HepG2 (cell line): ENCODE results near the gene KRTAP12-4. TPM values are rescaled to one million over a fixed set of nuclear protein-coding genes. Genes with fewer than 3 reads are reported as not detected.

Source experiments
- ARHGAP35 ChIP-seq: sonication (generic); formaldehyde crosslinking; IDR thresholded peaks from 2 replicates; pipeline ENCODE4 v1.9.0; 2022; ENCODE audit warnings: mild to moderate bottlenecking, inconsistent platforms, moderate library complexity, missing genetic modification reagents, borderline replicate concordance
- ATM ChIP-seq: fragments of 450-650 bp; IDR thresholded peaks from 2 replicates; pipeline ENCODE4 v1.7.1; 2017; ENCODE audit warnings: mild to moderate bottlenecking, borderline replicate concordance
- CAMTA2 ChIP-seq: sonication (generic); formaldehyde crosslinking; IDR thresholded peaks from 2 replicates; pipeline ENCODE4 v1.4.0; 2020; ENCODE audit warnings: mild to moderate bottlenecking, missing genetic modification reagents, borderline replicate concordance
- EP300 ChIP-seq, 3 experiments: sonication (generic) in 1 of 3; formaldehyde crosslinking in 1 of 3; IDR thresholded peaks; 2 replicates each; pipeline versions ENCODE4 v1.5.1 to v1.6.1; 2011 to 2020; ENCODE audit warnings: low read depth in 2 of 3, low read length in 2 of 3, borderline replicate concordance in 1 of 3, improper control_type of control experiment in 1 of 3, mild to moderate bottlenecking in 1 of 3, missing genetic modification reagents in 1 of 3, moderate library complexity in 1 of 3
- FOXP4 ChIP-seq: sonication (generic); formaldehyde crosslinking; IDR thresholded peaks from 2 replicates; pipeline ENCODE4 v1.4.0; 2020; ENCODE audit warnings: missing genetic modification reagents
- GATA4 ChIP-seq: sonication (generic); IDR thresholded peaks from 2 replicates; pipeline ENCODE4 v1.6.1; 2016; ENCODE audit warnings: antibody characterized with exemption, low read depth, borderline replicate concordance
- GMEB2 ChIP-seq: IDR thresholded peaks from 2 replicates; pipeline ENCODE4 v1.6.1; 2016; ENCODE audit warnings: missing biosample characterization, missing genetic modification reagents, low read depth
- GZF1 ChIP-seq: sonication (generic); formaldehyde crosslinking; IDR thresholded peaks from 2 replicates; pipeline ENCODE4 v1.5.1; 2020; ENCODE audit warnings: mild to moderate bottlenecking, missing genetic modification reagents
- MIXL1 ChIP-seq: IDR thresholded peaks from 2 replicates; pipeline ENCODE4 v1.6.1; 2016
- PCBP2 ChIP-seq: fragments of 200-400 bp; formaldehyde crosslinking; optimal IDR thresholded peaks from 2 replicates; pipeline ENCODE3; 2018; ENCODE audit warnings: low read length, low read depth; ENCODE audit not compliant: poor library complexity, severe bottlenecking
- PTBP1 ChIP-seq: fragments of 200-400 bp; formaldehyde crosslinking; IDR thresholded peaks from 2 replicates; pipeline ENCODE4 v1.6.1; 2018; ENCODE audit warnings: low read length, low read depth; ENCODE audit not compliant: poor library complexity, severe bottlenecking
- REL ChIP-seq: sonication (generic); formaldehyde crosslinking; conservative IDR thresholded peaks from 2 replicates; pipeline ENCODE4 v1.8.0; 2022; ENCODE audit warnings: mild to moderate bottlenecking, missing genetic modification reagents, moderate library complexity
- RELA ChIP-seq: sonication (generic); formaldehyde crosslinking; IDR thresholded peaks from 2 replicates; pipeline ENCODE4 v1.4.0; 2020; ENCODE audit warnings: missing genetic modification reagents
- RFX1 ChIP-seq: fragments of 450-650 bp; IDR thresholded peaks from 2 replicates; pipeline ENCODE4 v1.6.1; 2017
- RFXAP ChIP-seq: sonication (generic); formaldehyde crosslinking; IDR thresholded peaks from 2 replicates; pipeline ENCODE4 v1.4.0; 2020; ENCODE audit warnings: missing genetic modification reagents, borderline replicate concordance
- SP5 ChIP-seq: IDR thresholded peaks from 2 replicates; pipeline ENCODE4 v1.6.1; 2016; ENCODE audit warnings: low read depth, borderline replicate concordance
- SRSF4 ChIP-seq: fragments of 200-400 bp; formaldehyde crosslinking; IDR thresholded peaks from one replicate; pipeline ENCODE4 v1.6.1; 2018; ENCODE audit warnings: mild to moderate bottlenecking, low read depth, low read length, moderate library complexity; ENCODE audit not compliant: poor library complexity, severe bottlenecking
- ZMAT5 ChIP-seq: sonication (generic); formaldehyde crosslinking; IDR thresholded peaks from 2 replicates; pipeline ENCODE4 v1.5.0; 2020; ENCODE audit warnings: mild to moderate bottlenecking, low read depth, missing genetic modification reagents, borderline replicate concordance
- ZNF362 ChIP-seq: sonication (generic); formaldehyde crosslinking; IDR thresholded peaks from 2 replicates; pipeline ENCODE4 v1.4.0; 2020; ENCODE audit warnings: missing genetic modification reagents, mild to moderate bottlenecking, borderline replicate concordance
- ZNF484 ChIP-seq: sonication (generic); formaldehyde crosslinking; IDR thresholded peaks from 2 replicates; pipeline ENCODE4 v1.5.1; 2020; ENCODE audit warnings: mild to moderate bottlenecking, low read depth, missing genetic modification reagents, borderline replicate concordance
- ZNF503 ChIP-seq: sonication (generic); formaldehyde crosslinking; IDR thresholded peaks from 2 replicates; pipeline ENCODE4 v1.4.0; 2020; ENCODE audit warnings: missing genetic modification reagents
- polyA plus RNA-seq, 8 experiments: library from polyadenylated mRNA; depleted of rRNA in 3 of 8; stranded (reverse) in 7 of 8; unstranded in 1 of 8; fragments of >200 nt; fragmentation: Illumina TruSeq in 4 of 8; extraction: Trizol in 4 of 8; gene quantifications; 2 replicates each; pipeline versions ENCODE4 v1.2.1 to v1.2.3, GENCODE V29; 2011 to 2016; ENCODE audit warnings: low read depth in 4 of 8, missing spikeins in 1 of 8, mixed read lengths in 1 of 8; ENCODE audit not compliant: insufficient read depth in 1 of 8
- total RNA-seq, 5 experiments: library from RNA; depleted of rRNA; stranded (reverse); fragments of >200 nt; fragmentation: Illumina TruSeq; extraction: Trizol; gene quantifications; 2 replicates each; pipeline ENCODE4 v1.2.3, GENCODE V29; 2016; ENCODE audit warnings: low read depth in 1 of 5

KRTAP12-4 gene
- total and polyA plus RNA-seq, 2 of the 13 experiments (the other 11 are each of a cell fraction or from before 2014, with no cell fraction given): not detected

GRCh38 chr21:44700101-44701022 lies 45.9 kb upstream of the KRTAP12-4 start (continued):
- TF ChIP-seq PTBP1: no peak
- no peak for TF ChIP-seq RELA (CRISPR knock-in tag)
- TF ChIP-seq GMEB2 (CRISPR knock-in tag): no peak
- no peak for TF ChIP-seq PCBP2
- TF ChIP-seq SP5: 0 out of 2 replicates have a peak, but pooled peaks have one; percentile 36
- no peak for TF ChIP-seq ZMAT5 (CRISPR knock-in tag)
- peak; percentile 46; the same call in 1 of the 2 replicates for TF ChIP-seq FOXP4
- no peak for TF ChIP-seq ATM
- peak; percentile 59; the same call in 1 of the 2 replicates for TF ChIP-seq MIXL1 (CRISPR knock-in tag)
- TF ChIP-seq EP300 (IDR thresholded peaks at IDR 0.05; ENCODE audit: low read depth in 2 of 2, low read length in 2 of 2): peak in 1 of 2 experiments; percentile 75; a peak in 2 of 4 replicates
- TF ChIP-seq EP300 (CRISPR knock-in tag; IDR thresholded peaks at IDR 0.05; ENCODE audit: borderline replicate concordance): no peak
- no peak for TF ChIP-seq ZNF362 (CRISPR knock-in tag)
- TF ChIP-seq ZNF484: no peak
- TF ChIP-seq SRSF4: no peak
- no peak for TF ChIP-seq GZF1 (CRISPR knock-in tag)
- no peak for TF ChIP-seq ARHGAP35
- no peak for TF ChIP-seq RFX1
- TF ChIP-seq REL (CRISPR knock-in tag): no peak
- no peak for TF ChIP-seq ZNF503
- TF ChIP-seq CAMTA2 (CRISPR knock-in tag): no peak
- TF ChIP-seq GATA4: no peak
- TF ChIP-seq RFXAP: no peak
